SK-N-SH treated with all-trans-retinoic acid at 6 μM for 48 hours (cell line): ENCODE measurements around the gene ME2.

Source experiments
- CREB5 ChIP-seq: fragments of 250-450 bp; sonication (Bioruptor Pico); IDR thresholded peaks from 2 replicates; pipeline ENCODE4 v1.5.1; 2020; ENCODE audit warnings: low read depth, mild to moderate bottlenecking, moderate library complexity
- RARB ChIP-seq: fragments of 250-450 bp; sonication (Bioruptor Pico); IDR thresholded peaks from 2 replicates; pipeline ENCODE4 v1.8.0; 2021; ENCODE audit warnings: mild to moderate bottlenecking, moderate library complexity
- TSHZ2 ChIP-seq: fragments of 250-450 bp; sonication (Bioruptor Pico); IDR thresholded peaks from 2 replicates; pipeline ENCODE4 v1.5.0; 2020; ENCODE audit warnings: mild to moderate bottlenecking, moderate library complexity
- ZFP3 ChIP-seq: fragments of 250-450 bp; sonication (Bioruptor Pico); IDR thresholded peaks from 2 replicates; pipeline ENCODE4 v1.5.0; 2020; ENCODE audit warnings: mild to moderate bottlenecking, moderate library complexity

GRCh38 chr18:50911006-50911405, 32.1 kb downstream of the ME2 start:
- TF ChIP-seq CREB5 (CRISPR knock-in tag) (no peak), RARB (CRISPR knock-in tag) (no peak), ZFP3 (CRISPR knock-in tag) (no peak), TSHZ2 (CRISPR knock-in tag) (no peak)
